ENCODE data around the gene SNN.

The SNN gene

DNA sequence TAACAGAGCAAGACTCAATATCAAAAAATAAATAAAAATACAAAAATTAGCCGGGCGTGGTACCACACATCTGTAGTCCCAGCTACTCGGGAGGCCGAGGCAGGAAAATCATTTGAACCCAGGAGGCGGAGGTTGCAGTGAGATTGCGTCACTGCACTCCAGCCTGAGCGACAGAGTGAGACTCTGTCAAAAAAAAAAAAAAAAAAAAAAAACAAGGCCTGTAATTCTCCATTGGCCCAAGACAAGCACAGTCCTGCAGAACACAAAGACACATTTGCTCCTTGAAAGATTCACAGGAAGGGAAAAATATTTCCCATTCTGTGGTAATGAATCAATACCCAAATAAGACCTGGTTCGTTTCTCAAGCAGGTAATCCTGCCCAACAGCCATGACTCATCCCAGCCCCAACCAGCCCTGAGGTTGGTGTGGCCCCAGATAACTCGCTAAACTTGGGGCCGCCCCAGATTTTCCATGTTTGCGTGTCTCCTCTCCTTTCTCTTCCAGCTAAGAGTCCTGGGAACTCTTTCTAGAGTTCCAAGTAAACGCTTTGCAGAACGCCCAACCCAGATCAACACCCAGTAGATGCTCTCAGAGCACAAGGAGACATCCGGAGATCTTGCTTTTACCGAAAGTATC is 40.3 kb upstream of the SNN start:
- TF ChIP-seq POLR2A (IDR thresholded peaks at IDR 0.05; ENCODE audit: low read depth, low read length) = no peak
- TF ChIP-seq TAF1 (IDR thresholded peaks at IDR 0.05; ENCODE audit: borderline replicate concordance, low read depth, low read length) = no peak
- TF ChIP-seq POLR2AphosphoS5 (IDR thresholded peaks at IDR 0.05; ENCODE audit: low read depth, low read length) = no peak
- FAIRE-seq (no peak), DNase-seq (ENCODE audit: insufficient read length) (no peak)

GRCh38 chr16:11629071-11630030 is 38.9 kb upstream of the SNN start:
- TF ChIP-seq POLR2A (IDR thresholded peaks at IDR 0.05; ENCODE audit: low read depth, low read length) (no peak), POLR2AphosphoS5 (IDR thresholded peaks at IDR 0.05; ENCODE audit: low read depth, low read length) (no peak), TAF1 (IDR thresholded peaks at IDR 0.05; ENCODE audit: borderline replicate concordance, low read depth, low read length) (no peak)
- no peak for DNase-seq (ENCODE audit: insufficient read length)

DNA sequence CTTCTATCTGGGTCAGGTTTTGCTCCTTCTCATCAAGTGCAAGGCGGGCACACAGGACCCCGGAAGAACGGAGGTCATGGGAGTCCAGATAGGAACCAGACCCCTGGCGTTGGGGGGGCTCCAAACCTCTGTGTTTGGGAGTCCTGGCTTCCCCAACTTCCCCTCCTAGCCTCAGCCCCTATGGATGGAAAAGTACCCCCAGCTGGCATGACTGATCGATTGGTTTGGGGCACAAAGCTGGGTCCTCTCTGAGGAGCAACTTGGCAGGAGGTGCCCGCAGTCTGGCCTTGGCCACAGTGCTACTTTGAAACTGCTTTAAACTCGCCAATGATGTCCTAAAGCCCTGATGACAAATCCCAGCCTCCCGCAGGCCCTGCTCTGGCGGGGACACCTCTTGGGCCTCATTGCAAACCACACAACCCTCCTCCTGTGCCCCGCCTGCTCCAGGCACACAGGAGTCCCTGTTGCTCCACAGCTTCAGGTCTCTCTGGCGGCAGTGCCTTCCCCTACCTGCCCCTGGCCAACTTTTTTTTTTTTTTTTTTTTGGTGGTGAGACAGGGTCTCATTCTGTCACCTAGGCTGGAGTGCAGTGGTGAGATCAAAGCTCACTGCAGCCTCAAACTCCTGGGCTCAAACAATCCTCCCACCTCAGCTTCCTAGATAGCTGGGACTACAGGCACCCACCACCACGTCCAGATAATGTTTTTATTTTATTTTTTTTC is 38.0 kb upstream of the SNN start:
- TF ChIP-seq POLR2AphosphoS5 (IDR thresholded peaks at IDR 0.05; ENCODE audit: low read depth, low read length) (no peak), TAF1 (IDR thresholded peaks at IDR 0.05; ENCODE audit: borderline replicate concordance, low read depth, low read length) (no peak), POLR2A (IDR thresholded peaks at IDR 0.05; ENCODE audit: low read depth, low read length) (no peak)
- FAIRE-seq (no peak), DNase-seq (ENCODE audit: insufficient read length) (no peak)

More at GRCh38 chr16:11629071-11630030, 38.9 kb upstream of the SNN start:
- FAIRE-seq = no peak

DNA sequence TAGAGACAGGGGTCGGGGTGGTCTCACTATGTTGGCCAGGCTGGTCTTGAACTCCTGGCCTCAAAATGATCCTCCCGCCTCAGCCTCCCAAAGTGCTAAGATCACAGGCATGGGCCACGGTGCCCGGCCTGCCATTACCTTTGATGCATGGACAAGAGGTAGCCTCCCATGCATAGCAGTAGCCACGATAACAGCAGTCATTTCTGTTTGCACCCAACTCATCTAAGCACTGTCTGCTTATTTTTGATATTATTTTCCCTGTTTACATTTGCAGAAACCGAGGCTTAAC is 37.5 kb upstream of the SNN start:
- TF ChIP-seq POLR2A (IDR thresholded peaks at IDR 0.05; ENCODE audit: low read depth, low read length) (no peak), TAF1 (IDR thresholded peaks at IDR 0.05; ENCODE audit: borderline replicate concordance, low read depth, low read length) (no peak), POLR2AphosphoS5 (IDR thresholded peaks at IDR 0.05; ENCODE audit: low read depth, low read length) (no peak)
- DNase-seq (ENCODE audit: insufficient read length) (no peak), FAIRE-seq (no peak)

- no peak for FAIRE-seq
- no peak for DNase-seq (ENCODE audit: insufficient read length)
- TF ChIP-seq TAF1 (IDR thresholded peaks at IDR 0.05; ENCODE audit: borderline replicate concordance, low read depth, low read length) = no peak
These were observed 37.0 kb upstream of the SNN start for GRCh38 chr16:11631214-11631613.

GRCh38 chr16:11632455-11632939 is 35.8 kb upstream of the SNN start:
- TF ChIP-seq POLR2A (IDR thresholded peaks at IDR 0.05; ENCODE audit: low read depth, low read length) (no peak), POLR2AphosphoS5 (IDR thresholded peaks at IDR 0.05; ENCODE audit: low read depth, low read length) (no peak), TAF1 (IDR thresholded peaks at IDR 0.05; ENCODE audit: borderline replicate concordance, low read depth, low read length) (no peak)
- FAIRE-seq = no peak
- no peak for DNase-seq (ENCODE audit: insufficient read length)

DNA sequence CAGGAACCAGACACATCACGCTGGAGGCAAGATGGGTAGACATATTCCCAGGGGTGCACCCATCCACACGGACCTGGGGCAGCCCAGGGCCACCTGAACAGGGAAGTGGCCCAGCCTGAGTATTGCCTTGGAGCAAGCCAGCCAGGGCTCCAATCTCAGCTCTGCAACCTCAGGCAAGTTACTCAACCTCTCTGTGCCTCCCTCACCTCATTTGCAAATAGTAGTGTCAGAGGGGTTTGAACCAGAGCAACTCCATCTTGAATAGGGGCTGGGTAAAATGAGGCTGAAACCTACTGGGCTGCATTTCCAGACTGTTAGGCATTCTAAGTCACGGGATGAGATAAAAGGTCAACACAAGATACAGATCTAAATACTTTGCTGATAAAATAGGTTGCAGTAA is 35.1 kb upstream of the SNN start:
- DNase-seq (ENCODE audit: insufficient read length) = no peak
- FAIRE-seq = no peak
- TF ChIP-seq POLR2AphosphoS5 (IDR thresholded peaks at IDR 0.05; ENCODE audit: low read depth, low read length) (no peak), POLR2A (IDR thresholded peaks at IDR 0.05; ENCODE audit: low read depth, low read length) (no peak), TAF1 (IDR thresholded peaks at IDR 0.05; ENCODE audit: borderline replicate concordance, low read depth, low read length) (no peak)

DNA sequence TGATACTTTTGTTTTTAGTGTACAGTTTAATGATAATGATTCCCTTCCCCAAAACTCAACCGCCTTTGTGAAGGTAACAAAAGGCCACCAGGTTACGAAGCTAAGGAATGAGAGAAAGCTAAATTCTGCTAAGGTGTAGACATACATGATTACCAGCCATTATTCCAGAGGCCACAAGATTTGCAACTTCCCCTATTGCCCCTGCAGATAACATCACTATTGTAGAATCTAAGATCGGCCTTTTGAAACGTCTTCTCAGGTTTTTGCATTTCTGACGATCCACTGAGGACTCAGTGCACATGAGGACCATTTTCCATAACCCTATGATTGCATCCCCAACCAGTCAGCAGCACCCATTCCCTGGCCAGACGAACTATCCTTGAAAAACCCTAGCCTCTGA is 33.9 kb upstream of the SNN start:
- FAIRE-seq = no peak
- no peak for TF ChIP-seq TAF1 (IDR thresholded peaks at IDR 0.05; ENCODE audit: borderline replicate concordance, low read depth, low read length)
- TF ChIP-seq POLR2A (IDR thresholded peaks at IDR 0.05; ENCODE audit: low read depth, low read length) = no peak
- no peak for TF ChIP-seq POLR2AphosphoS5 (IDR thresholded peaks at IDR 0.05; ENCODE audit: low read depth, low read length)
- no peak for DNase-seq (ENCODE audit: insufficient read length)

DNA sequence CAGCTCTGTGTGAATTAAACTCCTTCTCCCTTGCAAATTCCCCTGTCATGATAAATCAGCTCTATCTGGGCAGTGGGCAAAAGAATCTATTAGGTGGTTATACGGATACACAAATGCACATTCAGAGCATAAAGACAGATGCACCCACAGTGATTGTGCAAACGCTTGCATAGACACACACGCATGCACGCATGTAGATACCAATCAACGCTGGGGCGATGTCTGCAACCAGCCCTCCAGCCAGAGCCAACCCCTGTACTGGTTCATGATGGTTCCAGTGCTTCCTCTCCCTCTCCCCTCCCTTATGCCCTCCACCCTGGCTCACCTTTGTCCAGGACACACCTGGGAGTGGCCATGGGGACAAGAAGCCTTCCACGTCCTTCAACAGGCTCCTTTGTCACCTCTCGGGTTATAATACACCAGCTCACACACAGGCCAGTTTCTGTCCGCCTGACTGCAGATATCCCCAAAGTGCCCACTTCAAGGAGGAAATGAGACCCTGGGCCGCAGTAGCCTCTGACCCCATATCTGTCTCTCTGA is 33.1 kb upstream of the SNN start:
- TF ChIP-seq POLR2AphosphoS5 (IDR thresholded peaks at IDR 0.05; ENCODE audit: low read depth, low read length) (no peak), TAF1 (IDR thresholded peaks at IDR 0.05; ENCODE audit: borderline replicate concordance, low read depth, low read length) (no peak)
- FAIRE-seq (no peak), DNase-seq (ENCODE audit: insufficient read length) (no peak)

- DNase-seq (ENCODE audit: insufficient read length) = no peak
- no peak for TF ChIP-seq POLR2A (IDR thresholded peaks at IDR 0.05; ENCODE audit: low read depth, low read length)
- TF ChIP-seq TAF1 (IDR thresholded peaks at IDR 0.05; ENCODE audit: borderline replicate concordance, low read depth, low read length) = no peak
- no peak for TF ChIP-seq POLR2AphosphoS5 (IDR thresholded peaks at IDR 0.05; ENCODE audit: low read depth, low read length)
- no peak for FAIRE-seq
These were observed 32.5 kb upstream of the SNN start for GRCh38 chr16:11635679-11636171.

- no peak for FAIRE-seq
- TF ChIP-seq TAF1 (IDR thresholded peaks at IDR 0.05; ENCODE audit: borderline replicate concordance, low read depth, low read length) (no peak), POLR2AphosphoS5 (IDR thresholded peaks at IDR 0.05; ENCODE audit: low read depth, low read length) (no peak), POLR2A (IDR thresholded peaks at IDR 0.05; ENCODE audit: low read depth, low read length) (no peak)
- no peak for DNase-seq (ENCODE audit: insufficient read length)
These were observed 32.0 kb upstream of the SNN start for GRCh38 chr16:11636172-11636721.

Measured in GM12892 (cell line).